Stimulated activated naive CD8-positive, alpha-beta T cell treated with anti-CD3 and anti-CD28 coated beads, Interleukin-15, amount 100 ng/mL, for 72 hours (primary cell): ENCODE measurements around the gene FUT8.
A peak's percentile ranks its signal among the peaks of the same experiment; 100 is the strongest.
"Not testable (repeated sequence)": the region's sequence is repeated elsewhere in the genome, so short reads cannot be mapped to it uniquely, and the experiment has no call there.

Experiments used
- ATAC-seq: fragments of 150-1000 bp; cut with Tn5 transposase; 2 replicates; pipeline ENCODE4 v1.10.0; 2021; ENCODE audit warnings: mild to moderate bottlenecking, moderate library complexity
- DNase-seq, 2 donors: peaks; one replicate each; pipeline ENCODE4 v3.0.0; 2021 to 2022
- H3K27ac Mint-ChIP-seq, 2 donors: one replicate each; pipeline ENCODE4 v1.8.0; 2022; ENCODE audit warnings: mild to moderate bottlenecking in 2 of 2, mixed read lengths in 2 of 2, moderate library complexity in 2 of 2
- H3K27me3 Mint-ChIP-seq: one replicate; pipeline ENCODE4 v1.8.0; 2022; ENCODE audit warnings: mixed read lengths
- H3K4me1 Mint-ChIP-seq: one replicate; pipeline ENCODE4 v1.8.0; 2022; ENCODE audit warnings: mild to moderate bottlenecking, mixed read lengths
- H3K4me3 Mint-ChIP-seq, 2 donors: one replicate each; pipeline ENCODE4 v1.8.0; 2022; ENCODE audit warnings: mild to moderate bottlenecking in 2 of 2, mixed read lengths in 2 of 2, moderate library complexity in 1 of 2
- H3K9me3 Mint-ChIP-seq, 2 donors: one replicate each; pipeline ENCODE4 v1.8.0; 2022; ENCODE audit warnings: mixed read lengths in 2 of 2

The FUT8 gene

GRCh38 chr14:65686761-65687160 is 274.2 kb downstream of the FUT8 start:
- Mint-ChIP-seq H3K4me3 (no peak overlapping the region), H3K27ac (no peak overlapping the region), H3K9me3 (peaks cover 7 to 12% of the 10 kb centered on the region in 2 donors), H3K4me1 (no peaks in the 10 kb centered on the region), H3K27me3 (no peaks in the 10 kb centered on the region)
- no peak for ATAC-seq
- no peak for DNase-seq

GRCh38 chr14:65689070-65689469 is 276.5 kb downstream of the FUT8 start:
- no peaks in the 10 kb centered on the region for H3K27me3 Mint-ChIP-seq
- no peak overlapping the region for H3K4me3 Mint-ChIP-seq
- DNase-seq (no peak), ATAC-seq (no peak)
- H3K4me1 Mint-ChIP-seq = no peaks in the 10 kb centered on the region
- H3K27ac Mint-ChIP-seq = no peak overlapping the region
- peaks cover 7 to 12% of the 10 kb centered on the region in 2 donors for H3K9me3 Mint-ChIP-seq

GRCh38 chr14:65692566-65692965 is 280.0 kb downstream of the FUT8 start:
- not testable (repeated sequence) for ATAC-seq, H3K4me3 Mint-ChIP-seq, H3K27ac Mint-ChIP-seq, DNase-seq, H3K27me3 Mint-ChIP-seq, H3K4me1 Mint-ChIP-seq
- peaks cover 0 to 12% of the 10 kb centered on the region in 2 donors for H3K9me3 Mint-ChIP-seq

DNA sequence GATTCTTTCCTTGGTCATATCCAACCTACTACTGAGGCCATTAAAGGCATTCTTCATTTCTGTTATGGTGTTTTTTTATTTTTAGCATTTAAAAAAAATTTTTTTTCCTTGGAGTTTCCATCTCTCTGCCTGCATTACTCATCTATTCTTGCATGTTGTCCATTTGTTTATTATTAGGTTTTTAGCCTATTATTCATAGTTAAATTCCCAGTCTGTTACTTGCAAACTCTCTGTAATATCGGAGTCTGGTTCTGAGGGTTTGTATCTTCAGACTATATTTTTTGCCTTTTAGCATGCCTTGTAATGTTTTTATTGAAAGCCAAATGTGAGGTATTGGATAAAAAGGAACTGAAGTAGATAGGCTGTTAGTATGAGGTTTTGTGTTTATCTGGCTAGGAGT is 284.3 kb downstream of the FUT8 start:
- DNase-seq = no peak
- no peak overlapping the region for H3K27ac Mint-ChIP-seq

DNA sequence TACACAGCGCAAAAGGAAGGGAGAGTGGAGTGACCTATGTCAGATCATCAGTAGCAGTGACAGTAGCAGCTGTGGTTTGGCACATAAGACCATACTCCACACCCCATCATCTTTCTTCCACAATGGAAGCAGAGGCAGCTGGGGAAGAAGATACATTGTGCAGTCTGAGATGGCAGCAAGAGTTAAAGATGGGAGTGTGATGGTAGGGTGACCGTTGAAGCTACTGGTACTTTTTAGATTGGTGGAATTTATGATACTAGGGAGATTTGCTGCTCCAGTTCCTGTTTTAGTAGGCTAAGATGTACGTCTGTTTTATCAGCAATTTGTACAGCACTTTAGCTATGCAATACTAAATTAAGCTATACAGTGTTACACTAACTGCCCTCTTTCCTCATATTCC is 291.0 kb downstream of the FUT8 start:
- no peak overlapping the region for H3K27ac Mint-ChIP-seq
- no peak for DNase-seq
- no peak for ATAC-seq
- peaks cover 12 to 15% of the 10 kb centered on the region in 2 donors for H3K9me3 Mint-ChIP-seq
- H3K4me1 Mint-ChIP-seq = peaks cover 5% of the 10 kb centered on the region
- no peak overlapping the region for H3K4me3 Mint-ChIP-seq
- H3K27me3 Mint-ChIP-seq = no peaks in the 10 kb centered on the region

More for the DNA sequence above, 284.3 kb downstream of the FUT8 start:
- Mint-ChIP-seq H3K4me3 (no peak overlapping the region), H3K9me3 (no peaks in the 10 kb centered on the region), H3K4me1 (peaks cover 6% of the 10 kb centered on the region), H3K27me3 (no peaks in the 10 kb centered on the region)
- ATAC-seq = no peak

GRCh38 chr14:65703996-65704395 is 291.5 kb downstream of the FUT8 start:
- peaks cover 7% of the 10 kb centered on the region for H3K4me1 Mint-ChIP-seq
- no peak overlapping the region for H3K4me3 Mint-ChIP-seq
- no peak overlapping the region for H3K27ac Mint-ChIP-seq
- ATAC-seq (no peak), DNase-seq (no peak)
- H3K27me3 Mint-ChIP-seq = no peaks in the 10 kb centered on the region
- H3K9me3 Mint-ChIP-seq = peaks cover 12 to 15% of the 10 kb centered on the region in 2 donors

DNA sequence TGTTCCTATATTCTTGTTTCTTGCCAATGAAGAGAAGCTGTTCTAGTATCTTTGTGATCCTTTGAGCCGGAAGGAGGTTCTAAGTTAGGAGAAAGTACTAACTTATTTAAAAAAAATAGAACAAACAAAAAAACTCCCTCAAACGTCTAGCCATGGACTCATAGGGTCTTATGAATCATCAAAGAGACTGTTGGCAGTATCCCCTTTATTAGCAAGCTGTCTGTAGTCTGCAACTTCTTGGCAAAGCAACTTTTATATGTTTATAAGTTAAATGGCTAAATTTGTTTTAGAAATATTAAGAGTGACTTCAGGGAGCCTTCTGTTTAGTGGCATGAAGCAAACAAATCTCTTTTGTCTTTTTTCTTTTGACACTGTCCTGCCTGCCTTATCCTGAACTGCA is 291.9 kb downstream of the FUT8 start:
- Mint-ChIP-seq H3K4me3 (peak overlapping the region in 1 of 2 donors; percentile 5), H3K4me1 (peaks cover 11% of the 10 kb centered on the region), H3K9me3 (peaks cover 12 to 15% of the 10 kb centered on the region in 2 donors), H3K27ac (no peak overlapping the region), H3K27me3 (no peaks in the 10 kb centered on the region)
- DNase-seq (no peak), ATAC-seq (peak; percentile 18)

DNA sequence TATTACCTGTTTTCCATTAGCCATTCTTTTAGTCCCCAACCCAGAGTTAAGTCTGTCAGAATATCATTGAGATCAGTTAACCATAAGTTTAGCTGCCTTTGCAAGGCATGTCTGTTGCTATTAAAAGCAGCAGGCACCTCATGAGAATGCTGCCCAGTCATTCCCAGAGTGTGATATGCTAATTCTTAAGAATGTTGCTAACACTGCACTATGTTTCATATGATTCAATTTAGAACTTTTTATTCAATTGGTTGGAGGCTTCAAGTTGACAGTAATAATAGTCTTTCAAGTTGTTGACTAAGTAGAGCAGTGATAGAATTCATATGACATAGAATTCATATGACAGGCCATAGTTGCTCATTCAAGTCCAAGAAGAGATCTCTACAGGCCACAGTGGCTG is 292.3 kb downstream of the FUT8 start:
- Mint-ChIP-seq H3K4me3 (peak overlapping the region in 1 of 2 donors; percentile 5), H3K4me1 (peaks cover 13% of the 10 kb centered on the region), H3K27me3 (no peaks in the 10 kb centered on the region), H3K27ac (no peak overlapping the region), H3K9me3 (peaks cover 12 to 15% of the 10 kb centered on the region in 2 donors)
- ATAC-seq (peak; percentile 98), DNase-seq (peak; percentile 12 to 54)

GRCh38 chr14:65709576-65709975 is 297.0 kb downstream of the FUT8 start:
- DNase-seq (no peak), ATAC-seq (no peak)
- H3K9me3 Mint-ChIP-seq = peaks cover 21 to 29% of the 10 kb centered on the region in 2 donors
- no peaks in the 10 kb centered on the region for H3K27me3 Mint-ChIP-seq
- H3K4me3 Mint-ChIP-seq = no peak overlapping the region
- H3K4me1 Mint-ChIP-seq = peaks cover 21% of the 10 kb centered on the region
- H3K27ac Mint-ChIP-seq = no peak overlapping the region

DNA sequence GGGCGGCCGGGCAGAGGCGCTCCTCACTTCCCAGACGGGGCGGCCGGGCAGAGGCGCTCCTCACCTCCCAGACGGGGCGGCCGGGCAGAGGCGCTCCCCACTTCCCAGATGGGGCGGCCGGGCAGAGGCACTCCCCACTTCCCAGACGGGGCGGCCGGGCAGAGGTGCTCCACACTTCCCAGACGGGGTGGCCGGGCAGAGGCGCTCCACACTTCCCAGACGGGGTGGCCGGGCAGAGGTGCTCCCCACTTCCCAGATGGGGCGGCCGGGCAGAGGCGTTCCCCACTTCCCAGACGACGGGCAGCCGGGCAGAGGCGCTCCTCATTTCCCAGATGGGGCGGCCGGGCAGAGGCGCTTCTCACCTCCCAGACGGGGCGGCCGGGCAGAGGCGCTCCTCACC is 304.3 kb downstream of the FUT8 start:
- not testable (repeated sequence) for ATAC-seq, H3K27ac Mint-ChIP-seq, H3K27me3 Mint-ChIP-seq, H3K4me3 Mint-ChIP-seq, H3K4me1 Mint-ChIP-seq, DNase-seq
- peaks cover 23 to 51% of the 10 kb centered on the region in 2 donors for H3K9me3 Mint-ChIP-seq

DNA sequence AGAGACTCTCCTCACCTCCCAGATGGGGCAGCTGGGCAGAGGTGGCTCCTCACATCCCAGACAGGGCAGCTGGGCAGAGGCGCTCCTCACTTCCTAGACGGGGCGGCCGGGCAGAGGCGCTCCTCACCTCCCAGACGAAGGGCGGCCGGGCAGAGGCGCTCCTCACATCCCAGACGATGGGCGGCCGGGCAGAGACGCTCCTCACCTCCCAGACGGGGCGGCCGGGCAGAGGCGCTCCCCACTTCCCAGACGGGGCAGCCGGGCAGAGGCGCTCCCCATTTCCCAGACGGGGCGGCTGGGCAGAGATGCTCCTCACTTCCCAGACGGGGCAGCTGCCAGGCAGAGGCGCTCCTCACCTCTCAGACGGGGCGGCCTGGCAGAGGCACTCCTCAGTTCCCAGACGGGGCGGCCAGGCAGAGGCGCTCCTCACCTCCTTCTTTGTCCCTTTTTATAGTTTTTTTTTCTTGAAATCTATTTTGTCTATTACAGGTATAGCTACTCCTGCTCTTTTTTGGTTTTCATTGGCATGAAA is 304.9 kb downstream of the FUT8 start:
- not testable (repeated sequence) for DNase-seq, H3K27me3 Mint-ChIP-seq, ATAC-seq, H3K27ac Mint-ChIP-seq, H3K4me3 Mint-ChIP-seq
- H3K4me1 Mint-ChIP-seq = peaks cover 14% of the 10 kb centered on the region
- H3K9me3 Mint-ChIP-seq = peaks cover 27 to 51% of the 10 kb centered on the region in 2 donors

DNA sequence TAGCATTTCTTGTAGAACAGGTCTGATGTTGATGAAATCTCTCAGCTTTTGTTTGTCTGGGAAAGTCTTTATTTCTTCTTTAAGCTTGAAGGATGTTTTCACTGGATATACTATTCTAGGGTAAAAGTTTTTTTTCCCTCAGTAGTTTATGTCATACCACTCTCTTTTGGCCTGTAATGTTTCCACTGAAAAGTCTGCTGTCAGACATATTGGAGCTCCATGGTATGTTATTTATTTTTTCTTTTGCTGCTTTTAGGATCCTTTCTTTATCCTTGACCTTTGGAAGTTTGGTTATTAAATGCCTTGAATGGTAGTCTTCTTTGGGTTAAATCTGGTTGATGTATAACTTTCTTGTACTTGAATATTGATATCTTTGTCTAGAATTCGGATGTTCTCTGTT is 306.1 kb downstream of the FUT8 start:
- H3K9me3 Mint-ChIP-seq = peaks cover 22 to 42% of the 10 kb centered on the region in 2 donors
- ATAC-seq (no peak), DNase-seq (no peak)
- H3K4me1 Mint-ChIP-seq = peaks cover 24% of the 10 kb centered on the region
- no peak overlapping the region for H3K4me3 Mint-ChIP-seq
- H3K27ac Mint-ChIP-seq = no peak overlapping the region
- H3K27me3 Mint-ChIP-seq = no peaks in the 10 kb centered on the region

- Mint-ChIP-seq H3K9me3 (peaks cover 17 to 31% of the 10 kb centered on the region in 2 donors), H3K27ac (peak overlapping the region in 1 of 2 donors; percentile 45), H3K4me1 (peaks cover 24% of the 10 kb centered on the region), H3K27me3 (no peaks in the 10 kb centered on the region), H3K4me3 (no peak overlapping the region)
- ATAC-seq (no peak), DNase-seq (no peak)
These were observed 307.6 kb downstream of the FUT8 start for GRCh38 chr14:65720171-65720570.

DNA sequence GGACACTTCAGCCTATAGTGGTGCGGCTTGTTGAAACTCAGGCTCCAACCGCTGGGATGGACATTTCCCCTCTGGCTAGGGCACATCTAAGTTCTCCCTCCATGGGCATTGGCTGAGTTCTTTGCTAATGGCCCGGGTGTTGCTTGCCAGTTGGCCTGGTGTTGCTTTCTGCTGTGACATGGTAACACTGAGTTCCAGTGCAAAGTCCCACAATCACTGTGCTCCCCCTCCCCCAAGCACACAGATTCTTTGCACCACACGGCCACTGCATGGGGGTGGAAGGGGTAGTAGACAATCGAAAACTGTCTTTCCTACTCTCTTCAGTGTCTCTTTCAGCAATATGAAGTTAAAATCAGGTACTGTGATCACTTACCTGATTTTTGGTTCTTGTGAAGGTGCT is 308.2 kb downstream of the FUT8 start:
- Mint-ChIP-seq H3K27me3 (no peaks in the 10 kb centered on the region), H3K27ac (no peak overlapping the region), H3K9me3 (peaks cover 13 to 26% of the 10 kb centered on the region in 2 donors), H3K4me3 (no peak overlapping the region), H3K4me1 (peaks cover 24% of the 10 kb centered on the region)
- ATAC-seq (no peak), DNase-seq (no peak)

- Mint-ChIP-seq H3K4me3 (peak overlapping the region; percentile 2 to 17), H3K9me3 (peaks cover 13 to 37% of the 10 kb centered on the region in 2 donors), H3K4me1 (peaks cover 24% of the 10 kb centered on the region), H3K27ac (peak overlapping the region in 1 of 2 donors; percentile 82), H3K27me3 (no peaks in the 10 kb centered on the region)
- peak; percentile 43 for ATAC-seq
- DNase-seq = no peak
These were observed 310.8 kb downstream of the FUT8 start for GRCh38 chr14:65723348-65723747.

DNA sequence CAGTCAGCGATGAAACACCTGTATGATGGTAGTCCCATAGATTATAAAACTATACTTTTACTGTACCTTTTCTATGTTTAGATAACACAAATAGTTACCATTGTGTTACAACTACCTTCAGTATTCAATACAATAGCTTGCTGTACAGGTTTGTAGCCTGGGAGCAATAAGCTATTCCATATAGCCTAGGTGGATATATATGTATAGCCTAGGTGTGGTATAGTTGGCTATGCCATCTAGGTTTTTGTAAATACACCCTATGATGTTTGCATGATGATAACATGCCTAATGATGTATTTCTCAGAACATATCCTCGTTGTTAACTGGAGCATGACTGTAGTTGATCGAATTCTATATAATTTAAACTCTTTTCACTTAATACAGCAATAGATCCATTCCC is 316.1 kb downstream of the FUT8 start:
- Mint-ChIP-seq H3K4me1 (peaks cover 12% of the 10 kb centered on the region), H3K27ac (no peak overlapping the region), H3K9me3 (peaks cover 8 to 20% of the 10 kb centered on the region in 2 donors), H3K27me3 (no peaks in the 10 kb centered on the region), H3K4me3 (no peak overlapping the region)
- DNase-seq (no peak), ATAC-seq (no peak)

GRCh38 chr14:65729566-65729965 is 317.0 kb downstream of the FUT8 start:
- Mint-ChIP-seq H3K4me1 (peaks cover 12% of the 10 kb centered on the region), H3K27ac (no peak overlapping the region), H3K4me3 (no peak overlapping the region), H3K9me3 (peaks cover 8 to 20% of the 10 kb centered on the region in 2 donors), H3K27me3 (no peaks in the 10 kb centered on the region)
- ATAC-seq (no peak), DNase-seq (no peak)
